ENCODE results near the gene TEX22. TPM values are rescaled to one million over a fixed set of nuclear protein-coding genes. Genes with fewer than 3 reads are reported as not detected.

Gene TEX22
- total RNA-seq, 1 donor from 2014 or later, result 4.1 TPM

DNA sequence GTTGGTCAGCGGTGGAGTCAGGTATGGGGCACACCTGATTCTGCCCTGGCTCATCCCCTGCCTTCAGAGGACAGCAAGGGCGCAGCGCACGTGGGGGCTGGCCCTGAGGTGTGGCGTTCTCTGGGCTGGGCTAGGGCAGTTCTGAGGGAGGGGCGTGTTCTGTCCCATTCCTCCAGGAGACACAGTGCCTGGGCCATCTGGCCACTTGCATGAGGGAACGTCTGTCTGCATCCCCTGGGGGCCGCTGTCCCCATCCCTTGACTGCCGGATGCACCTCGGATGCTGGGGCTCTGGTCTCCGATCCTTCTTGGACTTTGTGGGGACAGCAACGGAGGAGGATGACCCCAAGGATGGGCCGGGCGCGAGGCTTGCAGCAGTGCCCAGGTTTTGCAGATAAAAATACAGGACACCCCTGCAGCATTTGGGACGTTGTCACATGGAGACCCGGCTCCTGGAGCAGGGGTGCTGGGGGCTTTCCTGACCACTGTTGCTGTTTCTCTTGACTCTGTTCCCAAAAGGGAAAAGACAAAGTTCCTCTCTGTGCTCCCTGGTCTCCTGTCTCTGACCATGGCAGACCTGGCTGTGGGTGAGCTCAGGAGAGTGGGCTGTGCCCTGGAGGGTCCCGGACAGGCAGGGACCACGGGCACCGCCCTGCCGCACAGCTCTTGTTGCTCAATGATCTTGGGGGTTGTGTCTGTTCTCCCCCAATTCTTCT is 28.2 kb downstream of the TEX22 start:
- Mint-ChIP-seq H3K27ac (peak overlapping the region; percentile 18), H3K36me3 (peaks cover 30% of the 10 kb centered on the region), H3K4me3 (no peak overlapping the region), H3K27me3 (no peaks in the 10 kb centered on the region), H3K4me1 (ENCODE audit: unreplicated experiment) (peaks cover 5% of the 10 kb centered on the region), H3K9me3 (peaks cover 4% of the 10 kb centered on the region)
- DNase-seq (ENCODE audit: extremely low spot score, unreplicated experiment), result no peak
- TF ChIP-seq, protein P1, sequence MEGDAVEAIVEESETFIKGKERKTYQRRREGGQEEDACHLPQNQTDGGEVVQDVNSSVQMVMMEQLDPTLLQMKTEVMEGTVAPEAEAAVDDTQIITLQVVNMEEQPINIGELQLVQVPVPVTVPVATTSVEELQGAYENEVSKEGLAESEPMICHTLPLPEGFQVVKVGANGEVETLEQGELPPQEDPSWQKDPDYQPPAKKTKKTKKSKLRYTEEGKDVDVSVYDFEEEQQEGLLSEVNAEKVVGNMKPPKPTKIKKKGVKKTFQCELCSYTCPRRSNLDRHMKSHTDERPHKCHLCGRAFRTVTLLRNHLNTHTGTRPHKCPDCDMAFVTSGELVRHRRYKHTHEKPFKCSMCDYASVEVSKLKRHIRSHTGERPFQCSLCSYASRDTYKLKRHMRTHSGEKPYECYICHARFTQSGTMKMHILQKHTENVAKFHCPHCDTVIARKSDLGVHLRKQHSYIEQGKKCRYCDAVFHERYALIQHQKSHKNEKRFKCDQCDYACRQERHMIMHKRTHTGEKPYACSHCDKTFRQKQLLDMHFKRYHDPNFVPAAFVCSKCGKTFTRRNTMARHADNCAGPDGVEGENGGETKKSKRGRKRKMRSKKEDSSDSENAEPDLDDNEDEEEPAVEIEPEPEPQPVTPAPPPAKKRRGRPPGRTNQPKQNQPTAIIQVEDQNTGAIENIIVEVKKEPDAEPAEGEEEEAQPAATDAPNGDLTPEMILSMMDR (conservative IDR thresholded peaks at IDR 0.05), result no peak

DNA sequence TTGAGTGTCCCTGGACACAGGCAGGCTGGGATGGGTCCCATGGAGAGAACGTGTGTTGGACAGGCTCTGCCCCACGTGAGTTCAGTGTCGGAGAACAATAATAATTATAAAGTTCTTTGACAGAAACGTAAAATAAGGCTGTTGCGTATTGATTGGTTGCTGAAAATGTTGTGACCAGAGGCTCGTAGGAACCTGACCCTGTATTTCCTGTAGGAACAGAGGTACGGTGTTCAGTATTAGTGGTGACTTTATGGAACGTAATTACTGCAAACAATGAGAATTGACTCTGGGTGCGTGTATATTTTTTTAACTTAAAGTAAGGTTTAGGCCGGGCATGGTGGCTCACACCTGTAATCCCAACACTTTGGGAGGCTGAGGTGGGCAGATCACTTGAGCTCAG is 29.1 kb downstream of the TEX22 start:
- Mint-ChIP-seq H3K27ac (peak overlapping the region; percentile 18), H3K27me3 (no peaks in the 10 kb centered on the region), H3K36me3 (peaks cover 30% of the 10 kb centered on the region), H3K9me3 (peaks cover 4% of the 10 kb centered on the region), H3K4me1 (ENCODE audit: unreplicated experiment) (peaks cover 4% of the 10 kb centered on the region), H3K4me3 (no peak overlapping the region)
- TF ChIP-seq, protein P1 (conservative IDR thresholded peaks at IDR 0.05), result no peak
- no peak for DNase-seq (ENCODE audit: extremely low spot score, unreplicated experiment)

DNA sequence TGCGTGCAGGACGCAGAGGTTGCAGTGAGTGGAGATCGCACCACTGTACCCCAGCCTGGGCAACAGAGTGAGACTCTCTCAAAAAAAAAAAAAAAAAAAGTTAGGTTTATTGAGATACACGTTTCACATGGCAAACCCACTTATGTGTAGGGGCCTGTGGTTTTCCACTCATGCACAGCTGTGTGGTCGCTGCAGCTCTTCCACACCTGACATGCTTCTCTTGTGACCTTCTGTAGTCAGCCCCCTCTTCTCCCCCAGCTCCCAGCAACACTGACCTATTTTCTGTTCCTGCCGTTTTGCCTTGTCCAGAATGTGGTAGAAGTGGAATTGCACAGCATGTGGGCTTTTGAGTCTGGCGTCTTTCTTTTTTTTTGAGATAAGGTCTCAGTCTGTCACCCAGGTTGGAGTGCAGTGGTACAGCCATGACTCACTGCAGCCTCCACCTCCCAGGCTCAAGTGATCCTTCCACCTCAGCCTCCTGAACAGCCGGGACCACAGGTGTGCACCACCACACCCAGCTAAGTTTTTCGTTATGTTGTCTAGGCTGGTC is 29.7 kb downstream of the TEX22 start:
- H3K9me3 Mint-ChIP-seq, result peaks cover 4% of the 10 kb centered on the region
- no peaks in the 10 kb centered on the region for H3K27me3 Mint-ChIP-seq
- no peak overlapping the region for H3K4me3 Mint-ChIP-seq
- no peaks in the 10 kb centered on the region for H3K4me1 Mint-ChIP-seq (ENCODE audit: unreplicated experiment)
- H3K27ac Mint-ChIP-seq, result no peak overlapping the region
- peaks cover 30% of the 10 kb centered on the region for H3K36me3 Mint-ChIP-seq
- DNase-seq (ENCODE audit: extremely low spot score, unreplicated experiment), result no peak
- TF ChIP-seq, protein P1 (conservative IDR thresholded peaks at IDR 0.05), result no peak

DNA sequence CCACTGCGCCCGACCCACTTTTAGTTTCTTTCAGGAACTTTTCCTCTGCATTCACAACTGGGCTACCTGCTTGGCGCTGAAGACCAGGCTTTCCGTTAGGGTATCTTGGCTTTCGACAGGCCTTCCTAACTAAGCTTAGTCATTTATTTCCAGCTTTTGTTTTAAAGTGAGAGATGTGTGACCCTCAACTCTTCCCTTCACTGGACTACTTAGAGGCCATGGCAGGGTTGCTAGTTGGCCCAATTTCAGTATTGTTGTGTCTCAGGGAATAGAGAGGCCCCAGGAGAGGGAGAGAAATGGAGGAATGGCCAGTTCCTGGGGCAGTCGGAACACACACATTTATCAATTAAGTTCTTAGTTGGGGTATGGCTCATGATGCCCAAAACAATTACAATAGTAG is 31.7 kb downstream of the TEX22 start:
- H3K27ac Mint-ChIP-seq, result no peak overlapping the region
- no peaks in the 10 kb centered on the region for H3K4me1 Mint-ChIP-seq (ENCODE audit: unreplicated experiment)
- H3K27me3 Mint-ChIP-seq, result no peaks in the 10 kb centered on the region
- DNase-seq (ENCODE audit: extremely low spot score, unreplicated experiment), result no peak
- TF ChIP-seq, protein P1 (conservative IDR thresholded peaks at IDR 0.05), result no peak
- H3K4me3 Mint-ChIP-seq, result no peak overlapping the region
- peaks cover 4% of the 10 kb centered on the region for H3K9me3 Mint-ChIP-seq
- peaks cover 34% of the 10 kb centered on the region for H3K36me3 Mint-ChIP-seq

DNA sequence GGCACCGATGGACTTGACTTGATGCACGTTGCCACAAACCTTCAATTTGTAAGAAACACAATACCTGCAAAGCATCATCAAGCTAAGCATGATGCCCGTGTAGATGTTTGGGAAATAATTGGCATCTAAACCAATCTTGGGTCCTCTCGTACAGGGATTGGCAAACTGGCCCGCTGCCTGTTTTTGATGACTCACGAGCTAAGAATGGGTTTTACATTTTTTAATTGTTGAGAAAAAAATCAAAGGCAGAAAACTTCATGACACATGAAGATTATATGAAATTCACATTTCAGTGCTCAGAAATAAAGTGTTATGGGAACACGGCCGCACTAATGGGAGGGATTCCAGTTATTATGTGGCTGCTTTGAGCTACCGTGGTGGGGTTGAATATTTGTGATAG is 32.2 kb downstream of the TEX22 start:
- DNase-seq (ENCODE audit: extremely low spot score, unreplicated experiment), result no peak
- peaks cover 4% of the 10 kb centered on the region for H3K9me3 Mint-ChIP-seq
- peak overlapping the region; percentile 9 for H3K27ac Mint-ChIP-seq
- TF ChIP-seq, protein P1 (conservative IDR thresholded peaks at IDR 0.05), result no peak
- H3K36me3 Mint-ChIP-seq, result peaks cover 36% of the 10 kb centered on the region
- H3K27me3 Mint-ChIP-seq, result no peaks in the 10 kb centered on the region
- H3K4me3 Mint-ChIP-seq, result no peak overlapping the region
- no peaks in the 10 kb centered on the region for H3K4me1 Mint-ChIP-seq (ENCODE audit: unreplicated experiment)

All from type B pancreatic cell (in vitro differentiated cells).